Measurements from ENCODE around the gene HCN4. TPM values are rescaled to one million over a fixed set of nuclear protein-coding genes. Genes with fewer than 3 reads are reported as not detected.

Gene HCN4
- total RNA-seq, 4 donors from 2014 or later = not detected

- Histone ChIP-seq H3K27me3 (peaks cover 0 to 31% of the 10 kb centered on the region in 2 donors), H3K4me1 (no peaks in the 10 kb centered on the region), H3K36me3 (no peaks in the 10 kb centered on the region), H3K4me3 (no peak overlapping the region), H3K27ac (no peak overlapping the region), H3K9me3 (no peaks in the 10 kb centered on the region)
- WGBS, 2 donors = 25 to 32% methylated on average over 6 of the region's 6 CpGs
- no peak for DNase-seq (ENCODE audit: low spot score in 2 of 2)
- TF ChIP-seq POLR2A (IDR thresholded peaks at IDR 0.05) = no peak
- no peak for TF ChIP-seq EP300 (IDR thresholded peaks at IDR 0.05)
These were observed 5.8 kb upstream of the HCN4 start for GRCh38 chr15:73374604-73375003.

DNA sequence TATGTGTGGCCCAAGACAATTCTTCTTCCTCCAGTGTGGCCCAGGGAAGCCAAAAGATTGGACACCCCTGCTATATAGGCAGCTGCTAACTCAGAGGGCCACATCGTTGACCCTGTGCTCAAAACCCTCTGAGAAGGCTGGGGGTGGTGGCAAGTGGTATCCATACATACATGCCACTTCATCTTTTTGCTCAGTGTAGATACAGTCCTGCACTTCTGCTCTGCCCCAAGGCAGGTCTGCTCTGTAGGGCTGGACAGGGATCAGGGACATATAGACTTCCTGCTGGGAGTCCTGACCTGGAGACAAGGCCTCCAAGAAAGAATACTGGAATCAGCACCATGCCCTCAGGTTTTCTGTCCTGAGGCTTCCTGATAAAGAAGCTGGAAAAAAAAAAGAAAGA lies 4.5 kb upstream of the HCN4 start:
- no peak overlapping the region for H3K4me3 ChIP-seq
- H3K4me1 ChIP-seq = peaks cover 0 to 13% (median 0%) of the 10 kb centered on the region in 4 donors
- H3K27ac ChIP-seq = no peak overlapping the region
- WGBS, 2 donors = 50 to 67% methylated on average over 1 of the region's 1 CpG
- peaks cover 0 to 41% of the 10 kb centered on the region in 2 donors for H3K27me3 ChIP-seq
- no peak for TF ChIP-seq POLR2A (IDR thresholded peaks at IDR 0.05)
- TF ChIP-seq CTCF (IDR thresholded peaks at IDR 0.05) = no peak
- no peak for TF ChIP-seq EP300 (IDR thresholded peaks at IDR 0.05)
- no peaks in the 10 kb centered on the region for H3K36me3 ChIP-seq
- no peaks in the 10 kb centered on the region for H3K9me3 ChIP-seq
- no peak for DNase-seq (ENCODE audit: low spot score in 2 of 2)

- peaks cover 0 to 48% of the 10 kb centered on the region in 2 donors for H3K27me3 ChIP-seq
- peaks cover 0 to 21% (median 0%) of the 10 kb centered on the region in 4 donors for H3K4me1 ChIP-seq
- no peaks in the 10 kb centered on the region for H3K36me3 ChIP-seq
- no peak for TF ChIP-seq CTCF (IDR thresholded peaks at IDR 0.05)
- no peak for TF ChIP-seq POLR2A (IDR thresholded peaks at IDR 0.05)
- TF ChIP-seq EP300 (IDR thresholded peaks at IDR 0.05) = no peak
- H3K27ac ChIP-seq = no peak overlapping the region
- WGBS, 2 donors = 29 to 37% methylated on average over 2 of the region's 2 CpGs
- H3K4me3 ChIP-seq = no peak overlapping the region
- no peak for DNase-seq (ENCODE audit: low spot score in 2 of 2)
- H3K9me3 ChIP-seq = no peaks in the 10 kb centered on the region
These were observed 3.1 kb upstream of the HCN4 start for GRCh38 chr15:73371812-73372211.

- WGBS, 2 donors = 49 to 57% methylated on average over 3 of the region's 3 CpGs
- Histone ChIP-seq H3K4me3 (no peak overlapping the region), H3K27ac (no peak overlapping the region), H3K4me1 (peaks cover 0 to 21% (median 0%) of the 10 kb centered on the region in 4 donors), H3K27me3 (peaks cover 0 to 60% of the 10 kb centered on the region in 2 donors), H3K9me3 (no peaks in the 10 kb centered on the region), H3K36me3 (no peaks in the 10 kb centered on the region)
- DNase-seq (ENCODE audit: low spot score in 2 of 2) = no peak
- TF ChIP-seq EP300 (IDR thresholded peaks at IDR 0.05) (no peak), CTCF (IDR thresholded peaks at IDR 0.05) (no peak), POLR2A (IDR thresholded peaks at IDR 0.05) (no peak)
These were observed 1.4 kb upstream of the HCN4 start for GRCh38 chr15:73370151-73370550.

GRCh38 chr15:73369154-73369694 lies 466 bp upstream of the HCN4 start:
- no peaks in the 10 kb centered on the region for H3K36me3 ChIP-seq
- no peak overlapping the region for H3K27ac ChIP-seq
- H3K27me3 ChIP-seq = peaks cover 0 to 53% of the 10 kb centered on the region in 2 donors
- no peak for DNase-seq (ENCODE audit: low spot score in 2 of 2)
- no peak overlapping the region for H3K4me3 ChIP-seq
- no peaks in the 10 kb centered on the region for H3K9me3 ChIP-seq
- TF ChIP-seq CTCF (IDR thresholded peaks at IDR 0.05) (no peak), EP300 (IDR thresholded peaks at IDR 0.05) (no peak), POLR2A (IDR thresholded peaks at IDR 0.05) (no peak)
- H3K4me1 ChIP-seq = peaks cover 0 to 21% (median 0%) of the 10 kb centered on the region in 4 donors
- 1 to 2% methylated on average over 25 to 32 of the region's 44 CpGs for WGBS, 2 donors

Measured in tibial nerve (tissue), 4 donors.